Endothelial cell of hepatic sinusoid (primary cell): Measurements from ENCODE around the gene SIPA1.

Experiments used
- in situ Hi-C: cut with HindIII; loops from 2 replicates; pipeline ENCODE4 v1.10.0; 2017; ENCODE audit warnings: low sequenced_read_pairs

Gene SIPA1

GRCh38 chr11:65637794-65638419 lies at the start of gene SIPA1:
Gene SIPA1, plus strand, starts transcription at chr11:65638101. Its CDS starts 2,821 bp downstream, at chr11:65640922.
- in situ Hi-C loops, result loop anchor here (5.0 to 10.0 kb wide), 2 partner anchors 81 to 257 kb away; partner anchors contain the start of genes CCDC85B and LTBP3

- in situ Hi-C loops, result no loop called here
Measured at GRCh38 chr11:65588199-65589054, 49.5 kb upstream of the SIPA1 start.

- in situ Hi-C loops, result no loop called here
Measured at GRCh38 chr11:65589444-65590239, 48.3 kb upstream of the SIPA1 start.

DNA sequence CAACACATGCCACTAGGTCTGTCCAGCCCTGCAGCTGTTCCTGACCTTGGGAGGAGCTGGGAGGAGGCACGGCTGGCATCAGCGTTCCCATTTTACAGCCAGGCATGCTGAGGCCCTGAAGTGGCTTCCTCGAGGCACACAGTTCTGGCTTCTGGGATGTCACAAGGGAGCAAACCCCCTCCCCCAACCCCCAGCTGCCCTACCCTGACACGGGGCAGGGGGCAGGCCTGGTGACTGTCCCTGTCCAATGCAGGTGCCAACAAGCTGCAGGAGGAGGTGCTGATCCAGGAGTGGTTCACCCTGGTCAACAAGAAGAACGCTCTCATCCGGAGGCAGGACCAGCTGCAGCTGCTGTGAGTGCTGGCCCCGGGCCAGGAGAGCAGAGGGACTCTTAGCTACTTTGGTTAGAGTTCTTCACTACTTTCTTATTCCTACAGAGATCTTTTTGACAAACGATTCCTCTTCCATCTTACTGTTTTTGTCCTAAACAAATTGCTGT lies 47.6 kb upstream of the SIPA1 start:
- in situ Hi-C loops, result no loop called here

DNA sequence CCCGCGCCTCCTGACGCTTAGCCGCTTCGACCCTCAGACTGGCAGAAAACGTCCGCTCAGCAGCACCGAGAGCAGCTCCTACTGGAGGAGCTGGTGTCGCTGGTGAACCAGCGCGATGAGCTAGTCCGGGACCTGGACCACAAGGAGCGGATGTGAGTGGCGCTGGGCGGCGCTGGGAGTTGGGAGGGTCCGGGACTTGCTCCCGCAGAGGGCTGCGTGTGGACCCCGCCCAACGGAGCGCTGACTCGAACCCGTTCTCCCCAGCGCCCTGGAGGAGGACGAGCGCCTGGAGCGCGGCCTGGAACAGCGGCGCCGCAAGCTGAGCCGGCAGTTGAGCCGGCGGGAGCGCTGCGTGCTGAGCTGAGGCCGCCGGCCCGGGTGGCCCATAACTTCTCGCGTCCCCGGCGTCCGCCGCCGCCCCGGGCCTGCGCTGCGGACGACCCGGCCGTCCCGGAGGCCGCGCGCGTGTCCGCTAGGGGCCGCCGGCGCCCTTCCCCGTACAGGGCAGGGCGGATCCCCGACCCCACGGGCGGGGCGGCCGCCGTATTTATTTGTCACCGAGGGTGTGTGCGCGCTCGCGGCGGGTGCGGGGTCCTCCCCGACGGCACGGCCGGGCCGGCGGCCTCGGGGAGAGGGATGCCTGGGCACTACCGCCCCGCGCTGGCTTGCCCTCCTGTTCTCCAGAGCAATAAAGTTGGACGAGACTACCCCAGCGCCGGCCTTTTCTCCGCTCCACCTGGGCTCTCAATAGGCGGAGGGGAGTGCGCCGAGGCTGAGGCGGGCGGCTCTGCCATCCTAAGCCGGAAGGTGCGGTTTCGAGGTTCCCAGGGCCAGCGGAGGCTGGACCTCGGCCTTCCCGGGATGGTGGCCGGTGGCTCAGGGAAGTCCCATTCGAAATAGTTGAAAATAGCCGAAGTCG lies 45.7 kb upstream of the SIPA1 start:
- in situ Hi-C loops, result no loop called here

DNA sequence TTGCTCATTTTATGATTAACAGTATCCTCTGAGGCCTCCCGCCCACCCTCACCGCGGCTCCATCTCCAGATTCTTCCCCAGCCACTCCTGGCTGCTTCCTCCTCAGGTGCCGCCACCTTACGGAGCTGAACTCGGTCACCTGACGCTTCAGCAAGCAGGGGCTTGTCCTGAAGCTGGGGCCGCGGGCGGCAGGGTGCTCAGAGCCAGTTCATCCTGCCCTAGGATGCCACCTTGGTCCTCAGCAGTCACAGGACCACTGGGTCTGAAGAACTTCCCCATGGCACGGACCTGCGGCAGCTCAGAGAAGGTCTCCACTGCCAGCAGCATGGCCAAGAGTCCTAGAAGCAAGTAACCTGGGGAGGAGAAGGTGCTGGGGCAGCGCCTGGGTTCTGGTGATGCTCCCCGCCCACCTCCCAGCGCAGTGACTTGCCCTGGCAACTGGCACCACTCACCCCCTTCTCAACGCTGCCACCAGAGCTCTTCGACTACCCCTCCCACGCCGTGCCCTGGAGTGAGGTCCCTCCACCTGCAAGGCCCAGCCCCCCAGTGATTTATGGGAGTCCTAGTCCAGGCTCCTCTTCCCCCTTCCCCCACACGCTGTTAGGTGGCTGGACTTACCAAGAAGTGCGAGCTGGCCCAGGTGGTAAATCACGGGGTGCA lies 44.9 kb upstream of the SIPA1 start:
- in situ Hi-C loops, result no loop called here

DNA sequence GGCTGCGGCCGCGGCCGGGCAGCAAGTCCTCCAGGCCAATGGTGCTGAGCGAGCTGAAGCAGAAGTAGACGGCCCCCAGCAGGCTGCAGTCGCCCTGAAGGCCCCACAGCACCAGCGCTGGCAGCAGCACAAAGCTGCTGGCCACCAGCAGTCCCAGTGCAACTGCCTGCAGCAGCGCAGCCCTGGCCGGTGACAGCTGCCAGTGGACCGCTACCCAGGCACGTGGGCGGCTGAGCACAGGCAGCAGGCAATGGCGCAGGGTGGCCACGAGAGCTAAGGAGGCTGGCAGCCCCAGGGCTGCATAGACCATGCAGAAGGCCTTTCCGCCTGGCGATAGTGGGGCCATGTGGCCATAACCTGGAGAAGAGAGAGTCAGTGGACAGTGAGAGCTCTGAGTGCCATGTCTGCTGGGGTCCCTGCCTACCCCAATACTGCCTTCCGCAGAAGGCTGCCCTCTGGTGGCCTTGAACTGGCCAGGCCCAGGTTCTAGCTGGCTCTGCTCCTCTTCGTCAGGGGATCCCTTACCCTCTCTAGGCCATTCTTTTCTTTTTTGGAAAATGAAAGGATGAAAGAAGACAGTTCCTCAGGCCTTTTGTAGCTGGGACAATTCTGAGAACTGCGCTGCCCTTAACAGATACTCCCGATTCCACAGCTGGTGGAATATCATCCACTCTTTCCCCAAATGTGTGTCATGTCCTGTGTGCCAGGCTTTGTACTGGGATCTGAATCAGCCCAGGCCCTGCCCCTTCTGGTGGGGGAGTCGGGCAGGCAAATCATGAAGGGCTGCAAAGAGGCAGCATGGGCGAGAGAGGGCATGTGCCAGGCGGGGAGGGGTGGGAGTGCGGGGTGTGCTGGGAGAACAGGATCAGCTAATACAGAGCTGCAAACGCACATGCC lies 44.1 kb upstream of the SIPA1 start:
- in situ Hi-C loops, result no loop called here

DNA sequence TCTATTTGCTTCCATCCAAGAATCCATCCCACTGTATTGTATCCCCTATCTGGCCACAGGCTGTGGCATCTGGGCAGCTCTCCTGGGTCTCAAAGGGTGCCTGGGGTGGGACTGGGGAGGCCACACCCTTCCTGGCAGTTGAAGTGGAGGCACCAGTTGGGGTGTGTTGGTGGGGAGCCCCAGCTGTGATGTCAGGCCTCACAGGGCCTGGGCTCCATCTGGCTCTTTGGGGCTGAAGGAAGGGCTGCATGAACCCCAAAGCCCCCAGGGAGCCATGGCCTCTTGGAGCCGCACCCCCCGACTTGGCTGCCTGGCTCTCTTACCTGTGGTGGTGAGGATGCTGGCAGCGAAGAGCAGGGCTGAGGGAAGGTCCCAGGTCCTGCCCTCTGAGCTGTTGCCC lies 42.8 kb upstream of the SIPA1 start:
- in situ Hi-C loops, result no loop called here

DNA sequence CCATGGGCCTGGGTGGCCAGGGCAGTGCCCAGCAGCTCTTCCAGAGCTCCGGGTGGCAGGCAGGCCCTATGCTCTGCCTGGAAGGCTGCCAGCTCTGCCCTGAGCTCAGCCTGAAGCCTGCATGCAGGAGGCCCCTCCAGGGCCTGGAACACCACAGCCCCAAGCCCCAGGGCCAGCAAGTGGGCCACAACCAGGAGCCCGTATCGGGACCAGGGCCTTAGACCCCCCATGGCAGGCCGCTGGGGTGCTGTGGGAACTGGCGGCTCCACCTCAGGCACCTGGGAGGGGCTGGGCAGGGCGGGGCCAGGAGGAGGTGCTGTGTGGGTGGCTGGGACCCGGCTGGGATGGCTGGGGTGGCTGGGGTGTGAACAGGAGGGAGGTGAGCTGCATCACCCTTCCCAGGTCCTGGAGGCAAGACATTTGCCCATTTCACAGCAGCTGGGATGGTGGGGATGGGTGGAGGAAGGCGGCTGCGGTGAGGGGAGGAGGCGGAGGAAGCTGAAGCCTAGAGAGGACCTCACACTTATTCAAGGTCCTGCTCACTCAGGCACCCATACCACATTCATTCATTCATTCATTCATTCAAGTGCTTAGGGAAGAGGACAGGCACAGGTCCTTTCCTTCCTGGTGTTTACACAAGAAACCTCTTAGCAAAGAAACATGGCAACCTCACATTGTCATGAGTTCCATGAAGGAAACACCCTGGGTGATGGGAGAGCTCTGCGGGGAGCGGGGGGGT lies 42.2 kb upstream of the SIPA1 start, which contains the start of gene KCNK7:
KCNK7 (minus strand) TSS at position 258 of the 739 bp plus-strand sequence; CDS start at position 230, 28 bp downstream.
- in situ Hi-C loops, result no loop called here

GRCh38 chr11:65596520-65596919 lies 41.4 kb upstream of the SIPA1 start:
- in situ Hi-C loops, result no loop called here

GRCh38 chr11:65598258-65598699 lies 39.6 kb upstream of the SIPA1 start:
- in situ Hi-C loops, result no loop called here

DNA sequence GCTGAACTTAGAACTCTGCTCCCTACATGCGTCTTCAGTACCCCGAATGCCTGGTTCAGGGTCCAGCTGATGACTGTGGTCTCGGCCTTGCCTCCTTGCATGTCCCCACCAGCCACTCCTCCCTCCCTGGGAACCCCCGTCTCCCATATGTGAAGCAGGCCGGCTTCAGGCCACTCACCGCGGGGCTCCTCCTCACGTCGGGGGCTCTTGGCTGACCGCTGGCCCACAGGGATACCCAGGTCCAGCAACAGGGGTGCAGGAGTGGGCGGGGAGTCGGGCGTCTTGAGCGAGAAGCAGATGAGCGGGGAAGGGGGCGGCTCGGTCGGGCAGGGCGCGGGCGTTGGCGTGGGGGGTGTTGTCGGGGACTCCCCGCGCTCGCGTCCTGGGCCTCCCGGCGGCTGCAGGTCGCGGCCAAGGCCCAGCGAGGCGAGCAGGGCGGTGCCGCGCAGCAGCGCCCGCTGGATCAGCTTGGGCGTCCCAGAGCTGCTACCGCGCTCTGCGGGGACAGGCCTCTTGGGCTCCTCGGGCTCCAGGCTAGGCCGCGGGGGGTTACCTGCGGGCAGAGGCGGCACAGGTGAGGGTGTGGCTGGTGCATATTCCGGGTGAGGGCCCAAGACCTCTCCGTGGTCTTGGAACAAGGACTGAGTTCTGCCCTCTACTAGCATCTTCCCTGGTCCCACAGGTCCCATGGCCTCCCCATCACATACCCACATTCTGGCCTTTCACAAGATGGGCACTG lies 38.5 kb upstream of the SIPA1 start:
- in situ Hi-C loops, result no loop called here

DNA sequence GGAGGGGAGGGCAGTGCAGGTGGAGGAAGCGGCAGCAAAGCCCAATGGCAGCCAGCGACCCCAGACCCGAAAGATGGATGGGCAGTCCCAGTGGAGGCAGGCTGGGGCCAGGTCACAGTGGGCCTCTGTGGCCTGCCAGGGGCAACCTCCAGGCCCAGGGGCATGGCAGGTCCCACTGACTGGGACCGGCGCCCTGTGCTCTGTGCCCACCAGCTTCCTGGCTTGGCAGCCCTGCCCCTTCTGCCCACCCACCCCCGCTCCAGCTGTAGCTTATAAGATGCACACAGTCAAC lies 38.0 kb upstream of the SIPA1 start:
- in situ Hi-C loops, result loop anchor here (5.0 kb wide), 2 partner anchors 33 to 58 kb away; no protein-coding TSS in a partner anchor

DNA sequence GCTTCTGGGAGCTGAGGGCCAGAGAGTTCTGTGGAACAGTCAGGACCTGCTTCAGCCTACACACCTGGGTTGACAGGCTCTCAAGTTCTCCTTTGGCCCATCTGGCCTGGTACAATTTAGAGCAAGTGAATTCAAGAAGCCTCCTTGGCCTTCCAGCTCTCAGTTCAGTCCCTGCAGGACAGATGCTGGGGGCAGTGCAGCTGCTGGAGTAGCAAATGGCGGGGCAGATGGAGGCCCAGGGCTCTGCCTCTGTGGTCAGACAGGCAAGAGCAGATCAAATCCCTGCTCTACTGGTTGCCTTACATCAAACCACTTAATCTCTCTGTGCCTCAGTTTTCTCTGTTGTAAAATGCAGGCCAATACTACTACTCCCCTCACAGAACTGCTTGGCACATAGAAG lies 33.6 kb upstream of the SIPA1 start:
- in situ Hi-C loops, result loop anchor here (5.0 kb wide), 2 partner anchors 37 to 62 kb away; no protein-coding TSS in a partner anchor

- in situ Hi-C loops, result no loop called here
Measured at GRCh38 chr11:65606876-65607613, 30.9 kb upstream of the SIPA1 start.

GRCh38 chr11:65607614-65608426 lies 30.1 kb upstream of the SIPA1 start:
- in situ Hi-C loops, result no loop called here
